Skin of body (tissue), 3 donors: ENCODE data around the gene OR5L2. TPM values are rescaled to one million over a fixed set of nuclear protein-coding genes. Genes with fewer than 3 reads are reported as not detected.
"Not testable (repeated sequence)": the region's sequence is repeated elsewhere in the genome, so short reads cannot be mapped to it uniquely, and the experiment has no call there.

Experiments used
- DNase-seq: peaks from one replicate; lab custom pipeline; 2025; lab: John Stamatoyannopoulos, UW
- small RNA-seq: library from RNA; depleted of rRNA; stranded (forward); fragments of <200 nt; gene quantifications from one replicate; pipeline ENCODE3, GENCODE V24; 2014; ENCODE audit warnings: low replicate concordance
- total RNA-seq: library from RNA; depleted of rRNA; stranded (reverse); fragments of >200 nt; gene quantifications from one replicate; pipeline ENCODE4 v1.2.3, GENCODE V29; 2014

OR5L2 gene
- total RNA-seq: not detected

DNA sequence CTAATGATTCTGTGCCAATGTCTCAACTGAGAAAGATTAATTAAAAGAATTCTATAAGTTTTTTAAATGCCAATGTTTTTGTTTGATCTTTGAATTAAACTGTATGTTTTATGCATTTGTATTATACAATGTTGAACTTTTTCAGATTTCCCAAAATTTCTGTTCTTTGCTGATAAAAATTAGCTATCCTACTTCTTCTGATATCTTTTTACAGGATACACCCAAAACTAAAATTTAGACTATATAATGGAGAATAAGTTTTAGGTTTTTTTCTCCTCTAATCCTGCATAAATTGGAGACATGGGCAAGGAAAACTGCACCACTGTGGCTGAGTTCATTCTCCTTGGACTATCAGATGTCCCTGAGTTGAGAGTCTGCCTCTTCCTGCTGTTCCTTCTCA is at the start of gene OR5L2:
OR5L2 (plus strand) TSS at position 301 of the 400 bp plus-strand sequence; CDS start at position 301, 0 bp downstream.
- no peak for DNase-seq

GRCh38 chr11:55791606-55792005 is 35.4 kb upstream of the OR5L2 start:
- DNase-seq: no peak

DNA sequence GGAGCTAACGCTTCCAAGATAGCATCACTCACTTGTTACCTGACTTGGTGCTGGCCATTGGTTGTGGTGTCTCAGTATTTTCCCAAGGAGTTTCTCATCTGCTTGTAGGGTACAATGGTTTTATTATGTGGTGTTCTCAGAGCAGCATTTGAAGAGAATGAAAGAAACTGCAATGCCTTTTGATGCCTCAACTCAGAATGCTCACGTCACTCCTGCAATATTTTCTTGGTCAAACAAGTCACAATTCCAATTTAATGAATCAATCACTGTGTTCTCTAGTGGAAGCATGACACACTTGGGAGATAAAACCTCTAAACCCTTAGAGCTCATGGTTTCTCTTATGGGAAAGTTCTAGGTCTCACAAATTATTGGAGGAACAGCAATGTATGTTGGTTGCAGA is 33.7 kb upstream of the OR5L2 start:
- DNase-seq: no peak

- DNase-seq: no peak
These were observed 31.8 kb upstream of the OR5L2 start, which contains the start of gene OR5D14 for GRCh38 chr11:55795256-55795655. TSS of gene OR5D14 (plus strand) at chr11:55795556. CDS start at chr11:55795556, 0 bp downstream.

DNA sequence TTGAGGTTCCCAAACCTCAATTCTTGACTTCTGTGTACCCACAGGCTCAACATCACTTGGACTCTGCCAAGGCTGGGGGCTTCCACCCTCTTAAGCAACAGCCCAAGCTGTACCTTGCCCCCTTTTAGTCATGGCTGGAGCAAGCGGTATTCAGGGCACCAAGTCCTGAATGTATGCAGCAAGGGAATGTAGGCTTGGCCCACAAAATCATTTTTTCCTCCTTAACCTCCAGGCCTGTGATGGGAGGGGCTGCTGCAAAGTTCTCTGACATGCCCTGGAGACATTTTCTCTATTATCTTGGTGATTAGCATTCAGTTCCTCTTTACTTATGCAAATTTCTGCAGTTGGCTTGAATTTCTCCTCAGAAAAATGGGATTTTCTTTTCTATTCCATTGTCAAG is 20.8 kb upstream of the OR5L2 start:
- DNase-seq: no peak

- DNase-seq: no peak
These were observed 16.0 kb upstream of the OR5L2 start, which contains the start of gene OR5L1 for GRCh38 chr11:55811067-55811466. TSS of gene OR5L1 (plus strand) at chr11:55811367. CDS start at chr11:55811467, 100 bp downstream.

GRCh38 chr11:55819330-55819729 is 7.7 kb upstream of the OR5L2 start, which contains the start of gene OR5D18:
TSS of gene OR5D18 (plus strand) at chr11:55819630. CDS start at chr11:55819630, 0 bp downstream.
- no peak for DNase-seq

DNA sequence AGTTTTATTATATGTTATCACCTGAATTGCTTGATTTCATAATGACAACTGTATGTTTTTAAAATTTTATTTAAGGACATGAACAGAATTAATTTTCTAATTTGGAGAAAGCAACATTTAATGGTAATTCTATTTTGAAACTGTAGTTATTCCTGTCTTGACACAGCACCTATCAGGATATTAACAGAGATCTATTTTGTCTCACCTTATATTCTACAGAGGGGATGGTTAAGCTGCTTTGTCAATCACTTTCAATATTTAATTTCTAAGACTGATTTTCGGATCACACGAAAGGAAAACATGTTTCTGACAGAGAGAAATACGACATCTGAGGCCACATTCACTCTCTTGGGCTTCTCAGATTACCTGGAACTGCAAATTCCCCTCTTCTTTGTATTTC is 11.4 kb downstream of the OR5L2 start, which contains the start of gene OR5D16:
OR5D16 (plus strand) TSS at position 301 of the 400 bp plus-strand sequence; CDS start at position 301, 0 bp downstream.
- no peak for DNase-seq

DNA sequence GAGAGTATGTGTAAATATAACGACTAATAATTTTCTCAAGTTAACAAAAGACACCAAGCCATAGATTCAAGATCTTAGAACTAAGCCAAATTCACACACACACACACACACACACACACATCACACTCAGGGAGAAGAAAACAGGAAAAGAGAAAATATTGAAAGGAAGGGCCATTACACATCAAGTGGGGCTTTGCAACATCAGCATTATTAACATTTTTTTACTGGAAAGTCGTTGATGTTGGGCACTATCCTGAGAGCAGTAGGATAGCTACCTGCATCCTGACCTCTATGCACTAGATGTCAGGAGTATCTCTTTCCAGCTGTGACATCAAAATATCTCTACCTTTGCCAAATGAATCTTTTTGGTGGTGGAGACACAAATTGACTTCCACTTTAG is 20.4 kb downstream of the OR5L2 start:
- no peak for DNase-seq

- DNase-seq: no peak
These were observed 22.0 kb downstream of the OR5L2 start for GRCh38 chr11:55849037-55849436.

GRCh38 chr11:55852141-55852540 is 25.1 kb downstream of the OR5L2 start:
- no peak for DNase-seq

- DNase-seq: no peak
These were observed 27.7 kb downstream of the OR5L2 start for GRCh38 chr11:55854704-55855103.

- DNase-seq: not testable (repeated sequence)
These were observed 40.3 kb downstream of the OR5L2 start for GRCh38 chr11:55867354-55867753.

GRCh38 chr11:55872731-55873130 is 45.7 kb downstream of the OR5L2 start:
- DNase-seq: not testable (repeated sequence)

- not testable (repeated sequence) for DNase-seq
These were observed 46.1 kb downstream of the OR5L2 start for GRCh38 chr11:55873146-55873545.

Small RNA genes lying within 50 kb of the gene (small RNA-seq; reads per million reads assigned to genes)
- not detected for gene AC036111.3

Other genes starting within 250 kb of the OR5L2 start
- gene OR4C11, start 219.6 kb upstream of the OR5L2 start, total RNA-seq: not detected
- not detected for gene OR4P4, start 192.1 kb upstream of the OR5L2 start, total RNA-seq
- gene OR4S2, start 178.9 kb upstream of the OR5L2 start, total RNA-seq: not detected
- not detected for gene OR4C6, start 165.0 kb upstream of the OR5L2 start, total RNA-seq
- not detected for gene OR5D13, start 53.8 kb upstream of the OR5L2 start, total RNA-seq
- gene OR5D14, start 31.7 kb upstream of the OR5L2 start, total RNA-seq: not detected
- not detected for gene OR5L1, start 15.9 kb upstream of the OR5L2 start, total RNA-seq
- not detected for gene OR5D18, start 7.6 kb upstream of the OR5L2 start, total RNA-seq
- gene OR5D16, start 11.5 kb downstream of the OR5L2 start, total RNA-seq: not detected
- gene TRIM51, start 56.1 kb downstream of the OR5L2 start, total RNA-seq: not detected
- not detected for gene OR5W2, start 87.4 kb downstream of the OR5L2 start, total RNA-seq
- gene OR5I1, start 109.2 kb downstream of the OR5L2 start, total RNA-seq: not detected
- gene OR10AG1, start 142.7 kb downstream of the OR5L2 start, total RNA-seq: not detected
- not detected for gene OR5F1, start 167.4 kb downstream of the OR5L2 start, total RNA-seq
- gene OR5AS1, start 200.4 kb downstream of the OR5L2 start, total RNA-seq: not detected